B cell (primary cell): Measurements from ENCODE around the gene HASPIN.
"Not testable (repeated sequence)": the region's sequence is repeated elsewhere in the genome, so short reads cannot be mapped to it uniquely, and the experiment has no call there.

Experiments used
- EZH2 ChIP-seq: IDR thresholded peaks from 2 replicates; pipeline ENCODE4 v1.6.1; 2012; ENCODE audit warnings: borderline replicate concordance, low read depth, mild to moderate bottlenecking, moderate library complexity, low read length; ENCODE audit not compliant: insufficient read depth, poor library complexity, severe bottlenecking
- TF ChIP-seq, protein P1 (sequence below): fragments of 200-600 bp; IDR thresholded peaks from one replicate; pipeline ENCODE4 v1.8.0; 2022; ENCODE audit warnings: antibody characterized with exemption, mild to moderate bottlenecking

DNA sequence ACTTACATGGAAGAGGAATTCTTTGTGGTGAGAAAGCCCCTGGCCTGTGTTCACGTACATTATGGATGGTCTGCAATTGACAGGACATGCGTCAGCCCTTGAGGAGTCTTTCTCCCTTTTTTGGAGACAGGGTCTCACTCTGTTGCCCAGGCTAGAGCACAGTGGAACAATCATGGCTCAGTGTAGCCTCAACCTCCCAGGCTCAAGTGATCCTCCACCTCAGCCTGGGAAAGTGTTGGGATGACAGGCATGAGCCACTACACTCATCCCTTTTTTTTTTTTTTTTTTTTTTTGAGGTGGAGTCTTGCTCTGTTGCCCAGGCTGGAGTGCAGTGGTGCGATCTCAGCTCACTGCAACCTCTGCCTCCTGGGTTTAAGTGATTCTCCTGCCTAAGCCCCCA is 4.4 kb downstream of the HASPIN start:
- TF ChIP-seq, protein P1, sequence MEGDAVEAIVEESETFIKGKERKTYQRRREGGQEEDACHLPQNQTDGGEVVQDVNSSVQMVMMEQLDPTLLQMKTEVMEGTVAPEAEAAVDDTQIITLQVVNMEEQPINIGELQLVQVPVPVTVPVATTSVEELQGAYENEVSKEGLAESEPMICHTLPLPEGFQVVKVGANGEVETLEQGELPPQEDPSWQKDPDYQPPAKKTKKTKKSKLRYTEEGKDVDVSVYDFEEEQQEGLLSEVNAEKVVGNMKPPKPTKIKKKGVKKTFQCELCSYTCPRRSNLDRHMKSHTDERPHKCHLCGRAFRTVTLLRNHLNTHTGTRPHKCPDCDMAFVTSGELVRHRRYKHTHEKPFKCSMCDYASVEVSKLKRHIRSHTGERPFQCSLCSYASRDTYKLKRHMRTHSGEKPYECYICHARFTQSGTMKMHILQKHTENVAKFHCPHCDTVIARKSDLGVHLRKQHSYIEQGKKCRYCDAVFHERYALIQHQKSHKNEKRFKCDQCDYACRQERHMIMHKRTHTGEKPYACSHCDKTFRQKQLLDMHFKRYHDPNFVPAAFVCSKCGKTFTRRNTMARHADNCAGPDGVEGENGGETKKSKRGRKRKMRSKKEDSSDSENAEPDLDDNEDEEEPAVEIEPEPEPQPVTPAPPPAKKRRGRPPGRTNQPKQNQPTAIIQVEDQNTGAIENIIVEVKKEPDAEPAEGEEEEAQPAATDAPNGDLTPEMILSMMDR: not testable (repeated sequence)
- TF ChIP-seq EZH2: not testable (repeated sequence)
